Suprapubic skin (tissue), 3 donors: Measurements from ENCODE around the gene KLHL10.

Experiments used
- POLR2A ChIP-seq, 2 donors: fragments of 450-650 bp; IDR thresholded peaks; one replicate each; pipeline ENCODE4 v1.6.1; 2017; ENCODE audit warnings: antibody characterized with exemption in 2 of 2, mild to moderate bottlenecking in 2 of 2, moderate library complexity in 2 of 2
- TF ChIP-seq, protein P1 (sequence below), 2 donors: fragments of 200-600 bp in 1 of 2; fragments of 450-650 bp in 1 of 2; sonication (generic) in 1 of 2; IDR thresholded peaks; one replicate each; pipeline ENCODE4 v1.5.1; 2016 to 2019; ENCODE audit warnings: antibody characterized with exemption in 2 of 2, mild to moderate bottlenecking in 1 of 2, moderate library complexity in 1 of 2

DNA sequence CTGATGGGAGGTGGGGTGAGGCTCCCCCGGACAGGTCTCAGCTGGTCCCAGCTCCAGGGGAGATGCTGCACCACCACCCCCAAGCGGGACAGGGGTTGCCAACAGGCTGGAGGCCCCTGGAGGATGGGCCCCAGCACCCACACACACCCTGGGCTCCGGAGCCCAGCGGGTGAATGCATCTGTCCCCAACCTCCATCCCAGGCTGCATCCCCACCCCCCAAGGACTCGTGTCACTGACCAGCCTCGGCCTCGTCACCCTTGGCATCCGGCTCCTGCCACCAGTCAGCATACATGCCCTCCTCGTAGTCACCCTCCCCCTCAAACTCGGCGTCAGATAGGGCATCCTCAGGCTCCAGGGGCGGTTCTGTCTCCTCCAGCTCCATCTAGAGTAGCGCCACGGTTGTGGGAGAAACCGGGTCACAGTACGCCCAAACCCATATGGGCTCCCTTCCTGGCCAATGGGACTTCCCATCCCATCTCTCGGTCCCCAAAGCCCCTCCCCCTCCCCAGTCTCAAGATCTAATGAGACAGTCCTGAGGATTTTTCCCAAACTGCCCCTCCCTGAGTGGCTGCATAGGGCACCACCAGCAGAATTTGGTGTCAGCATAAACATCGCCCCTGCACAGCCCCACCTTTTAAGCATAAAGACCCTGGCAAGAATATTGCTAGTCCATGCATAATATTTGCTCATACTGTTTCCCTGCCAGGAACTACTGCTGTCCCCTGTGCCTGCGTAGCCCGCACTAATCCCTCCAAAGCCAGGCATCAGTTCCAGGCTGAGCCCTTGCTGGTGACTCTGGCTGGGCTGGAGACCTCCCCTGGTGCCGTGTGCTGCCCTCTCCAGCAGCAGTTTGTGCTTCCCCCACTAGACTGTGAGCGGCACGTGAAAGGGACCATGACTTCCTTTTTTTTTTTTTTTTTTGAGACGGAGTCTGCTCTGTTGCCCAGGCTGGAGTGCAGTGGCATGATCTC is 34.3 kb upstream of the KLHL10 start:
- TF ChIP-seq POLR2A (IDR thresholded peaks at IDR 0.05) = no peak
- TF ChIP-seq, protein P1, sequence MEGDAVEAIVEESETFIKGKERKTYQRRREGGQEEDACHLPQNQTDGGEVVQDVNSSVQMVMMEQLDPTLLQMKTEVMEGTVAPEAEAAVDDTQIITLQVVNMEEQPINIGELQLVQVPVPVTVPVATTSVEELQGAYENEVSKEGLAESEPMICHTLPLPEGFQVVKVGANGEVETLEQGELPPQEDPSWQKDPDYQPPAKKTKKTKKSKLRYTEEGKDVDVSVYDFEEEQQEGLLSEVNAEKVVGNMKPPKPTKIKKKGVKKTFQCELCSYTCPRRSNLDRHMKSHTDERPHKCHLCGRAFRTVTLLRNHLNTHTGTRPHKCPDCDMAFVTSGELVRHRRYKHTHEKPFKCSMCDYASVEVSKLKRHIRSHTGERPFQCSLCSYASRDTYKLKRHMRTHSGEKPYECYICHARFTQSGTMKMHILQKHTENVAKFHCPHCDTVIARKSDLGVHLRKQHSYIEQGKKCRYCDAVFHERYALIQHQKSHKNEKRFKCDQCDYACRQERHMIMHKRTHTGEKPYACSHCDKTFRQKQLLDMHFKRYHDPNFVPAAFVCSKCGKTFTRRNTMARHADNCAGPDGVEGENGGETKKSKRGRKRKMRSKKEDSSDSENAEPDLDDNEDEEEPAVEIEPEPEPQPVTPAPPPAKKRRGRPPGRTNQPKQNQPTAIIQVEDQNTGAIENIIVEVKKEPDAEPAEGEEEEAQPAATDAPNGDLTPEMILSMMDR (IDR thresholded peaks at IDR 0.05) = no peak
